NB4 (cell line): ENCODE results near the gene GRIK4.
A peak's percentile ranks its signal among the peaks of the same experiment; 100 is the strongest.
"Not testable (repeated sequence)": the region's sequence is repeated elsewhere in the genome, so short reads cannot be mapped to it uniquely, and the experiment has no call there.

Source experiments
- DNase-seq: peaks from one replicate; pipeline ENCODE4 v3.0.0; 2010; ENCODE audit warnings: low read depth
- H3K4me3 ChIP-seq: one replicate; pipeline ENCODE4 v1.5.1; 2011; ENCODE audit warnings: mild to moderate bottlenecking, low read depth, low read length, moderate library complexity
- CTCF ChIP-seq: IDR thresholded peaks from one replicate; pipeline ENCODE4 v1.5.1; 2012; ENCODE audit warnings: low read depth, low read length
- MAX ChIP-seq: IDR thresholded peaks from 2 replicates; pipeline ENCODE4 v1.6.1; 2011; ENCODE audit warnings: low read depth, low read length
- MYC ChIP-seq: IDR thresholded peaks from 2 replicates; pipeline ENCODE4 v1.6.1; 2011; ENCODE audit warnings: low read depth, low read length
- POLR2A ChIP-seq: IDR thresholded peaks from 2 replicates; pipeline ENCODE4 v1.6.1; 2011; ENCODE audit warnings: mild to moderate bottlenecking; ENCODE audit not compliant: insufficient read length; ENCODE audit errors: extremely low read depth

The GRIK4 gene

GRCh38 chr11:121006922-121007321 lies 495.4 kb downstream of the GRIK4 start:
- H3K4me3 ChIP-seq = no peak overlapping the region
- DNase-seq = no peak
- no peak for TF ChIP-seq CTCF
- TF ChIP-seq POLR2A = no peak
- no peak for TF ChIP-seq MAX
- TF ChIP-seq MYC = no peak

- TF ChIP-seq MAX (no peak), MYC (no peak), POLR2A (no peak), CTCF (no peak)
- no peak overlapping the region for H3K4me3 ChIP-seq
- no peak for DNase-seq
Measured at GRCh38 chr11:121008551-121008950, 497.0 kb downstream of the GRIK4 start.

DNA sequence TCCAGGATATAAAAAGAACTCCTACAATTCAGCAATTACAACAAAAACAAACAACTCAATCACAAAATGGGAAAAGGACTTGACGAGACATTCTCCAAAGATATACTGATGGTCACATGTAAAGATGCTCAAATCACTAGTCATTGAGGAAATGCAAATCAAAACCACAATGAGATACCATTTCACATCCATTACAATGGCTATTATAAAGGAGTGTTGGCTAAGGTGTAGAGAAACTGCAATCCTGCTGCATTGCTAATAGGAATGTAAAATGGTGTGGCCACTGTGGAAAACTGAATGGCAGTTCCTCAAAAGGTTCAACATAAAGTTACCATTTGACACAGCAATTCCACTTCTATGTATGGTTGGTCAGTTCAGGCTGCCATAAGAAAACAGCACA lies 500.5 kb downstream of the GRIK4 start:
- DNase-seq = no peak

GRCh38 chr11:121018746-121019145 lies 507.2 kb downstream of the GRIK4 start:
- no peak overlapping the region for H3K4me3 ChIP-seq
- no peak for TF ChIP-seq CTCF
- no peak for TF ChIP-seq MYC
- TF ChIP-seq MAX = no peak
- no peak for TF ChIP-seq POLR2A
- DNase-seq = no peak

More for the DNA sequence above, 500.5 kb downstream of the GRIK4 start:
- TF ChIP-seq POLR2A (no peak), CTCF (no peak), MAX (no peak), MYC (no peak)
- H3K4me3 ChIP-seq = no peak overlapping the region

DNA sequence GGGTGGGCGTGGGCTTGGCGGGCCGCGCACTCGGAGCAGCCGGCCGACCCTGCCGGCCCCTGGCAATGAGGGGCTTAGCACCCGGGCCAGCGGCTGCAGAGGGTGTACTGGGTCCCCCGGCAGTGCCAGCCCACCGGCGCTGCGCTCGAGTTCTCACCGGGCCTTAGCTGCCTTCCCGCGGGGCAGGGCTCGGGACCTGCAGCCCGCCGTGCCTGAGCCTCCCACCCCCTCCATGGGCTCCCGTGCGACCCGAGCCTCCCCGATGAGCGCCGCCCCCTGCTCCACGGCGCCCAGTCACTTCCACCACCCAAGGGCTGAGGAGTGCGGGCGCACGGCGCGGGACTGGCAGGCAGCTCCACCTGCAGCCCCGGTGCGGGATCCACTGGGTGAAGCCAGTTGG lies 510.2 kb downstream of the GRIK4 start:
- DNase-seq, H3K4me3 ChIP-seq: not testable (repeated sequence)

- peak within 1 kb of the TSS; percentile 71 for H3K4me3 ChIP-seq
- DNase-seq = peak; percentile 89
- peak; percentile 100 for TF ChIP-seq MAX
- TF ChIP-seq MYC = peak; percentile 93
- no peak for TF ChIP-seq CTCF
- TF ChIP-seq POLR2A = peak; percentile 43
Measured at GRCh38 chr11:121023848-121024751, 512.6 kb downstream of the GRIK4 start, which contains the start of gene TBCEL. TSS of gene TBCEL (plus strand) at chr11:121024102. CDS start at chr11:121045691, 21,589 bp downstream.
